Right kidney (tissue), 1 donor: ENCODE measurements around the gene HTT.
A peak's percentile ranks its signal among the peaks of the same experiment; 100 is the strongest.
"Not testable (repeated sequence)": the region's sequence is repeated elsewhere in the genome, so short reads cannot be mapped to it uniquely, and the experiment has no call there.

Experiments
- DNase-seq: peaks from one replicate; pipeline ENCODE4 v3.0.0-alpha.2; 2016

The HTT gene

DNA sequence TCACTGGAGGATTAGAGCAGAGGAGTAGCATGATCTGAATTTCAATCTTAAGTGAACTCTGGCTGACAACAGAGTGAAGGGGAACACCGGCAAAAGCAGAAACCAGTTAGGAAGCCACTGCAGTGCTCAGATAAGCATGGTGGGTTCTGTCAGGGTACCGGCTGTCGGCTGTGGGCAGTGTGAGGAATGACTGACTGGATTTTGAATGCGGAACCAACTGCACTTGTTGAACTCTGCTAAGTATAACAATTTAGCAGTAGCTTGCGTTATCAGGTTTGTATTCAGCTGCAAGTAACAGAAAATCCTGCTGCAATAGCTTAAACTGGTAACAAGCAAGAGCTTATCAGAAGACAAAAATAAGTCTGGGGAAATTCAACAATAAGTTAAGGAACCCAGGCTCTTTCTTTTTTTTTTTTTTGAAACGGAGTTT lies 5.2 kb downstream of the HTT start:
- no peak for DNase-seq

DNA sequence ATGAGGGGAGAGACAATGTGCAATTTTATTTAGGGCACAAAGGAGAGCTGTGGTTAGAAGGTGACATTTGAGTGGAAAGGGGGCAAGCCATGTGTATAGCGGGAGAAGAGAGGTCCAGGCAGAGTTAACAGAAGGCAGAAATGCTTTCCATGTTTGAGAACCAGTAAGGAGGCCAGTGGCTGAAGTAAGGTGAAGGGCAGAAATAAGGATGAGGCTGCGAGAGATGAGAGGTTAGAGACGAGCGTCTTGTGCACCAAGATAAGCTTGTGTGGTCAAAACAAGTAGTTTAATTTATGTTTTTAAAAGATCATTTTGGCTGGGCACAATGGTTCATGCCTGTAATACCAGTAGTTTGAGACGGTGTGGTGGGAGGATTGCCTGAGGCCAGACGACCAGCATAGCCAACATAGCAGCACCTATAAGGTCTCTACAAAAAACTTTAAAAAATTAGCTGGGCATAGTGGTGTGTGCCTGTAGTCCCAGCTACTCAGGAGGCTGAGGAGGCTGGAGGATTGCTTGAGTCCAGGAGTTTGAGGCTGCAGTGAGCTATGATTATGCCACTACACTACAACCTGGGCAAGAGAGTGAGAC lies 8.5 kb downstream of the HTT start:
- DNase-seq, result no peak

DNA sequence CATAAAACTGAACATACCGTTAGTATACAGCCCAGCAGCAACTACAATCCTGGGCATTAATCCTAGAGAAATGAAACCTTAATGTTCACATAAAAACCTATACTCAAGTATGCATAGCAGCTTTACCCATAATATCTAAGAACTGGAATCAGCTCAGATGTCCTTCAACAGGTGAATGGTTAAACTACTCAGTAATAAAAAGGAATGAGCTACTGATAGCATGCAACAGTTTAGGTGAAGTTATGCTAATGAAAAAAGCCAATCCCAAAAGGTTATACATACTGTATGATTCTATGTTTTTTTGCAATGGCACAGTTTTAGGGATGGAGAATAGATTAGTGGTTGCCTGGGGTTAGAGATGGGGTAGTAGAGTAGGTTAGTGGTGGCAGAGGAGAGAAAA lies 9.3 kb downstream of the HTT start:
- DNase-seq, result no peak

DNA sequence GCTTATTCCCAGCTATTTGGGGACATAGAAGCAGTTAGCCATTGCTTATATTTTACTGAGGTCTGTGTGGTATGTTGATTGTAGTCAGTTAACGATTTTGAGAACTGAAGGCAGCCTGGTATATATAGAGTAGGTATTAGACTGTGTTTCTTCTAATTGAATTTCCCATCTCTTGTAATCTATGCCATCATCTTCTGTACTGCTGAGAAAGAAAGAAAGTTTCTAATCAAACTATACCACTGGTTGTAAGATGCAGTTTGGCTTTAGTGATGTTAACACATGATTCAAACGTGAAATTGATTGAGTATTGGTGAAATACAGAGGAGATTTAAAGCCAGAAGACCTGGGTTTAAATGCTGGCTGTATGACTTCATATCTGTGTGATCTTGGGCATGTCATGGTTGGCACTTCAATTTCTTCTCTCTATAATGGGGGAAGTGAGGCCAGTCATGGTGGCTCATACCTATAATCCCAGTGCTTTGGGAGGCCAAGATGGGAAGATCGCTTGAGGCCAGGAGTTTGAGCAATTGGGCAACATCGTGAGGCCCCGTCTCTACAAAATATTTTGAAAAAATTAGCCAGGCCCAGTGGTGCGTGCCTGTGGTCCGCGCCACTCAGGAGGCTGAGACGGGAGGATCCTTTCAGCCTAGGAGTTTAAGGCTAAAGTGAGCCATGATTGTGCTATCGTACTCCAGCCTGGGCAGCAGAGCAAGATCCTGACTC lies 11.6 kb downstream of the HTT start:
- DNase-seq, result no peak

DNA sequence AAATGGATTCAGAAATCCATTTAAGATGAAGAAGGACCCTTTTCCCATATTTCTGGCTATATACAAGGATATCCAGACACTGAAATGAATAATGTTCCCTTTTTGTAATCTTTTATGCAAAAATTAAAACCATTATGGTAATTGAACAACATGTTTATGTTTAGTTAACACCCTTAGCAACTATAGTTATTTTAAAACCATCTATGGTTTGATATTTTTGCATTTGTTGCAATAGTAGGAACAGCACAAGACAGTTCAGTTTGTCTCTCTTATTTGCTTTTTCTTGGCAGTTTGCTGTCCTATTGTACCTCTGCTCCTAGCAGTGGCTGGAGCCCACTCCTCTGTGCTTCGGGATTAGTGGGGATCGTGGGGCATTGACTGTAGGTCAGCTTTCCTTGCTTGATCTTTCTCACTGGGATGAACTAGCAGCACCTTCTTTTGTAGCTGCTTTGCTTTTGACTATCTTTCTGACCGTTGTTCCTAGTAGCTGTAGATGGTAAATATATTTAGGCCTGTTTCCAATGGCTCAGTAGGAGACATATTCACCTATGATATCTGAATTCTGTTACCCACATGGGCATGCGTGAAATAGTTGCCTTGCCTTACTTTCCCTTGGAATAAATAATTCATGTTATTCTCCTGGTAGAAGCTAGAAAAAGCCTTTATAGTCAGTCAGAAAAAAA lies 12.8 kb downstream of the HTT start:
- no peak for DNase-seq

DNA sequence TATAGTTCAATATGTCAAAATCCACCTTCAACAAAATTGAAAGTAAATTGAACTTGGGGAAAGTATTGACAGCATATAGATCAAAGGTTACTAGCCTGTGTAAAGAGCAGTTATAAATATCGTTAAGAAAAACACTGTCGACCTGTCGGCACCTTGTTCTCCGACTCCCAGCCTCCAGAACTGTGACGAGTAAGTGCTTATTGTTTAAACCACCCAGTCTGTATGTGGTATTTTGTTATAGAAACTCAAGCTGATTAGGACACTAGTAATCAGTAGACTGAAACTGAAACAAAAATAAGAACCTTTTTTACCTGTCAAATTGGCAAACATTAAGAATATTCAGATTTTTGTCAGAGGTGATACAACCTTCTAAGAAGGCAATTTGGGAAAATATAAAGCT lies 17.0 kb downstream of the HTT start:
- DNase-seq, result no peak

DNA sequence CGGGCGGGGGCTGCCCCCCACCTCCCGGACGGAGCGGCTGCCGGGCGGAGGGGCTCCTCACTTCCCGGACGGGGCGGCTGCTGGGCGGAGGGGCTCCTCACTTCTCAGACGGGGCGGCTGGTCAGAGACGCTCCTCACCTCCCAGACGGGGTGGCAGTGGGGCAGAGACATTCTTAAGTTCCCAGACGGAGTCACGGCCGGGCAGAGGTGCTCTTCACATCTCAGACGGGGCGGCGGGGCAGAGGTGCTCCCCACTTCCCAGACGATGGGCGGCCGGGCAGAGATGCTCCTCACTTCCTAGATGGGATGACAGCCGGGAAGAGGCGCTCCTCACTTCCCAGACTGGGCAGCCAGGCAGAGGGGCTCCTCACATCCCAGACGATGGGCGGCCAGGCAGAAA lies 20.2 kb downstream of the HTT start:
- not testable (repeated sequence) for DNase-seq

DNA sequence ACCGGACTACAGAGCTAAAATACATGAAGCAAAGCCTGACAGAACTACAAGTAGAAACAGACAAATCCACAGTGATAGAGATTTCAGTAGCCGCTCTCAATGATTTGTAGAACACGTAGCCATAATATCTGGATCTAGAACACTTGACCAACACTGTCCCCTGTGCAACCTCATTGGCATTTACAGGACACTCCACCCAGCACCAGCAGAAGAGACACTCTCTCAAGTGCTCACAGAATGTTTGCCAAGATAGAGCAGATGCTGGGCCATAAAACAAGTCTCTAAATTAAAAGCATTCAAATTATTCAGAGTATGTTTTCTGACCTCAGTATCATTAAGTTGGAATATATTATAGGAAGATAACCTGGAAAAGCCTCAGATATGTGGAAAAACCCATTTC lies 21.7 kb downstream of the HTT start:
- no peak for DNase-seq

DNA sequence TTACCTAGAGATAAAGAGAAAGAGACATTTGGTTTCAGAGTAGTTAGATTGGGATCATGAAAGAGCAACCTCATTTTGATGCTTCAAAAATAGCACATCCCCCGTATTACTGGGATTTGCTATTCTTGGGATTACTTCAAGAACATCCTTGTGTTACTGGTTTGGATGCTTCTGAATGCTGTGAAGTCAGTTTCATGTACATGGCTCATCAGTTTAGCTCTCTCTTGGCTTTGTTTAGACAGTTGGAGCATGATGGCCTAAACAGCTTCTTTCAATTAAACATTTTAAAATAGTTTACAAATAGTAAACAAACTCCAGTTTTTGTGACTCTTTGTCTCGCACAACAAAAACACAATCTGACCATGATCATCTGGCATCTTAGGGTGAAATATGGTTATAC lies 23.9 kb downstream of the HTT start:
- no peak for DNase-seq

DNA sequence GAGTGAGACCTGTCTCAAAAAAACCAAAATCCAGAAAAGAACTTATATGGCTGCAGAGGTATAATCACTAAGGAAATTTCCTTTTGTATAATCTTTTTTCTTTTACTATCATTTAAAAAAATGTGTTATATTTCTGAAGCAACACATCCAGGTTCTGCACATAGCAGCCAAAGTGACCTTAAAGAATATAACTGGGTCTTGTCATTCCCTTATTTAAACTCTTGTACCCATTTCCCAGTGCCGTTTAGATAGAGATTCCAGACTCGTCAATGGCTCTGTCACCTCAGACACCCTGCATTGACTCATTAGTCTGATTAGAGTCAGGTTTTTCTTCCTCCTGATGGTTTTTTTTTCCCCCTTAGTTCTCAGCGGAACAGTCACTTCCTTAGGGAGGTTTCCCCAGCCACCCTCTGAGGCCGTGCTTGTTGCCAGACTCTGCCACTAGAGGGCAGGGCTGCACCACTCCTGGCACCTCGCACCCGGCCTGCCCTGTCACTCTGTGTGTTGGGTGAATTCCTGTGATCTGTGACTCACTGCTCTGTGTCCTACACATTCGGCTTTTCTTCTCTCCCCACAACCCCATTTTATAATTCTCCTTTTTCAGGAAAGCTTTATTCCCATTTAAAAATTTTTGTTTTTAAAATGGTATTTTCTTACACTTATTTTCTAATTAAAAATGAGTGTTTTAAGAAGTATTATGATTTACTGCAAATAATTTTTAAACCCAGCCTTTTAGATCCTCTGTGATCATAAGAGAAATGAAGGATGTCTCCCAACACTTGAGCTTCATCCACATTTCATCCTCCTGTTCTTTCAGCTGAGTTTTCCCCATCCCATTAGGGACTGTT lies 32.1 kb downstream of the HTT start:
- DNase-seq, result peak; percentile 49

DNA sequence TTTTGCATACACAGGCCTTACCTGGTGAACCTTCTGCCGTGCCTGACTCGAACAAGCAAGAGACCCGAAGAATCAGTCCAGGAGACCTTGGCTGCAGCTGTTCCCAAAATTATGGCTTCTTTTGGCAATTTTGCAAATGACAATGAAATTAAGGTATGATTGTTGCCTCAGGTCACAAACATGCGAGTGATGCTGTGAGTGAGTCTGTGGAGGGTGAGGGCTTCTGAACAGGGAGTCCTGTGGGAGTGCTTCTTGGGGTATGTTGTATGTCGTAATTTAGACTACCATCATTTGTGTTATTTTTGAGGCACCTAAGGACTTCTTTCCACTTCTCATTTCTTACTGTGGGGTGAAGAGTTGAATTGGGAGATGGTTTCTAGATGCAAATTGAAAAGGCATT lies 32.8 kb downstream of the HTT start:
- DNase-seq, result no peak

DNA sequence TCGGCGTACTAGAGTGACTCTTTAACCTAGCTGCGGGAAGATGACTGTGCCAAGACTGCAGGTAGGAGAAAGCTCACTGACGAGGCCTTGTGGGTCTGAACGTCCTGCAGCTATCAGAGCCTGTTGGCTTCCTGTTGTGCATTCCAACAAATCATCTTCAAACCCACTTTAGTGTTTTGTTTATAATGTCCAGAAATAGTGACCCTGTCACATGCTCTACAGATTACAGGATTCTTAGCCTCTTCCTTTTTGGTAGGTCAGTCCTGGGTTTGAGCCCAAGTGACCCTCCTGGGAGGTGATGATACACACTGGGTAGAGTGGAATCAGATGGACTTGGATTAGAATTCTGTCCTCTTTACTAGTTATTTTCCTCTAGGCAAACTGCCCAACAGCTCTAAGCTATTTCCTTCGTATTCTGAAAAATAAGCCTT lies 33.2 kb downstream of the HTT start:
- no peak for DNase-seq

DNA sequence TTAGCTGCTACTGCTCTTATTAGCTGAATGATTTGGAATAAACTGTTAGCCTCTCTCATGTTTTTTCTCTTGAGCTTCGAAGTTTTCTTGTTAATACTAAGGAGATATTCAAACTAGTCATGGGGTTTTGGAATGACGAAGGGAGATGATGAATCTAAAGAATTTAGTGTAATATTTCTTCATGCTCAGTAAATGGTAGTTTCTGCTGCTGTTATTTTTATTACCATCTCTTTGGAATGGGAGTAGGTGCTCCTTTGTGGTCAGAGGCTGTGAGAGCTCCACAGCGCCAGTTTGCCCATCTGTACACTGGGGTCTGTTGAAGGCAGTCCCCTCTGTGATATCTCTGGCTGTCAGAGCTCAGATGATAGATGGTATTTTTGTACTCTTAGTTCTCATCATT lies 33.7 kb downstream of the HTT start:
- no peak for DNase-seq

DNA sequence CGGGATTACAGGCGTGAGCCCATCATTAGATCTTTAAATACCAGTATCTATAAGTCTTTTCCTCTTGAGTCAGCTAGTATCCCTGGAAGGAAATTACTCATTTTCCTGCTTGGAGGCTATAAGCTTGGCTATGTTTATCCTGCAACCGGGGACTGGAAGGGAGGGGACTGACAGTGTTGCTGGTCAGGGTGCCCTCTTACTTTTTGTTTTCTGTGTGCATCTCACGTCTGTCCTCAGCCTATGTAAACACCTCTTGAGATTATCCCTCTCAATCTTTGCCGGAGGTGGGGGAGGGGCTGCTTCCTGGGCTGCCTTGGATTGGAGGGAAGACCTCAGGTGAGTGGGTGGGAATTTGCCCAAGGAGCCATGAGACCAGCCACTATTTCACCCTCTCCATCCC lies 37.0 kb downstream of the HTT start:
- DNase-seq, result no peak

DNA sequence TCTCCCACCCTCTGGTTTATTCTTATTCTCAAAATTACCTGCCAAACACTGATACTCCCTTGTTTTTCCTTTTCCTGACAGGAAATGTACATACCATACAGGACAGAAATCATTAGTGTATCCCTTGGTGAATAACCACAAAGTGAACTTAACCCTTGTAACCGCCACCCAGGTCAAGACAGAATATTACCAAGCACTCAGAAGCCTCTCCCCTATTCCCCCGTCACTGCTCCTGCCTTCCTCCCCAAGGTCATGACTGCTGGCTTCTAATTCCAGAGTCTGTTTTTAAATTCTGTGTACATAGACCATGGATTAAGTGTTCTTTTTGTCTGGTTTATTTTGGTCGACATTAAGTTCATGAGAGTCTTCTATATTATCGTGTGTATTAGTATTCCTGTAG lies 37.7 kb downstream of the HTT start:
- no peak for DNase-seq

DNA sequence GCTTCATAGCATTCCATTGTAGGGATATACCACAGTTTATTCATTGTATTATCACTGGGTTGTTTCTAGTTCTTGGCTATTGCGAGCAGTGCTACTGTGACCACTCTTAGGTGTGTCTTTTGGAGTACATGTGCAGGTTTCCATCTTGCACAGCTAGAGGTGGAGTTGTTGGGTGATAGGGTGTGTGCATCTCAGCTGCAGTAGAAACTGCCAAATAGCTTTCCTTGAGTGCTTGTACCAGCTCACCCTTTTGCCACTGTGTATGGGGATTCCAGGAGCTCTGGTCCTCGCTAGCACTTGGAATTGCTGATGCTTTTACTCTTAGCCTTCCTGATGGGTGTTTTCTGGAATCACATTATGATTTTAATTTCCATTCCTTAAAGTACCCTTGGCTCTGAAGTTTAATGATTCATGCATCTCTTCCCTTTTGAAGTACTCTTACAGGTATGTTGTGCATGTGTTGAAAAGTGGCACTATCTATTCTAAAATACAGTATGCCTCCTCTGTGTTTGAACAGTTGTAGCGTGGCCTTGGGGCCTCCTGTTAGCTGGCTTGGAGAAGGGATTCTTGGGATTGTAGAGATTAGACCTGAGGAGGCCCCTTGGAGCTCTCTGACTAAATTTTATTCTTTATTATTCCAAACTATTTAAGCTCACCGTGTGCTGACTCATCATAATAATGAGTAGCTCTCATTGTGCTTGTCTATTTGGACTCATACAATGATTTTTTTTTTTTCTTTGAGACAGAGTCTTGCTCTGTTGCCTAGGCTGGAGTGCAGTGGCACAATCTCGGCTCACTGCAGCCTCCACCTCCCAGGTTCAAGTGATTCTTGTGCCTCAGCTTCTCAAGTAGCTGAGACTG lies 38.4 kb downstream of the HTT start:
- DNase-seq, result no peak

DNA sequence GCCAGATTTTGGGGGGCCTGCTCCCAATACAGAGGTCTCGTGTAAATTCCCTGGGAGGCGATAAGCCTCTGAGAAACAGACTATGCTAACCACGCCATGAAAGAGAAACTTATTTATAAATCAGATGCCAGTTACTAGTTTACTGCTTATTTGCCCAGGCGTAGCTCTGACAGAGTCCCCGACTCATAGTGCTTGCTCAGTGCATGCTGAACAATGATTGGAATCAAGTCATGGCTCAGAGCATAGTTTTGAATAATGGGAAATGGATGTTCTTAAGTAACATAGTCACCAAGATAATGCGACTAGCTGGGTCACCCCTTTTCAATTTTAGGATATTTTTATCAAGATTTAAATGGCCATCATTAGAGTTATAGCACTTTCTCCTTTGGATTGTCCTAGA lies 39.9 kb downstream of the HTT start:
- DNase-seq, result no peak

DNA sequence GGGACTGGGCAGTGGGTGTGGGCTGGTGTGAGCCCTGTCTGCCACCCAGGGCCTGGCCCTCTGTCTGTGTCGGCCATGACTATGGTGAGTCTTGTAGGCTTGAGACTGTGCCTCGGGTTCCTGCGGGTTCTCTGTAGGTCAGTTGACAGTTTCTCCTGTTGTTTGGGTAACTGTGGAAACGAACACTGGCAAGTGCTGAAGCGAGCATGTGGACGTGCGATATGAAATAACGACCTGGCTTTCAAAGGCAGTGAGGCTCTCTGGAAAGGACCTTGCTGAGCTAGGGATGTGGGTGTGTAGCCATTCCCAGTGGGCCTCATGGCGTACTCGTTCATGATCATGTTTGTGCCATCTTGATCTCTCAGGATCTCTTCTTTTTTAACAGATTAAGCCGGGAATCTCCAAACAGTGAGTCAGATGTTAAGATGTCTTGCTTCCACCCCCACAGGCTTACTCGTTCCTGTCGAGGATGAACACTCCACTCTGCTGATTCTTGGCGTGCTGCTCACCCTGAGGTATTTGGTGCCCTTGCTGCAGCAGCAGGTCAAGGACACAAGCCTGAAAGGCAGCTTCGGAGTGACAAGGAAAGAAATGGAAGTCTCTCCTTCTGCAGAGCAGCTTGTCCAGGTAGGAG lies 41.3 kb downstream of the HTT start:
- DNase-seq, result no peak

DNA sequence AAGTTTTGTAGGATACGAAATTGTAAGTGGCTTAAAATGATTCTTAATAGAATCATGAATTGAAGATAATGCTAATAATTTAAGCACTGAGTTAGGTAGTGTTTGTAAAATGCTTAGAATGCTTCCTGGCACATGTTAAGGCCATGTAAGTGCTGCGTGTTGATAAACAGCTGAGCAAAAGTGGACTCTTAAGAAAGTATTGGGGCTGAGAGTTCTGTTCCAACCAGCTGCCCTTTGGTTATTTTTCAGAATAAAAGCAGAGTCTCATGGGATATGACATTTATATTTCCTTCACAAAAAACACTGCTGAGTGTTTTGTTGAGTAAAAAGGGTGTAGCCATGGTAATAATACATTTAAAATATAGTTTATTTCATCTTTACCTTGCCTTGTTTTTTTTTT lies 42.5 kb downstream of the HTT start:
- no peak for DNase-seq

DNA sequence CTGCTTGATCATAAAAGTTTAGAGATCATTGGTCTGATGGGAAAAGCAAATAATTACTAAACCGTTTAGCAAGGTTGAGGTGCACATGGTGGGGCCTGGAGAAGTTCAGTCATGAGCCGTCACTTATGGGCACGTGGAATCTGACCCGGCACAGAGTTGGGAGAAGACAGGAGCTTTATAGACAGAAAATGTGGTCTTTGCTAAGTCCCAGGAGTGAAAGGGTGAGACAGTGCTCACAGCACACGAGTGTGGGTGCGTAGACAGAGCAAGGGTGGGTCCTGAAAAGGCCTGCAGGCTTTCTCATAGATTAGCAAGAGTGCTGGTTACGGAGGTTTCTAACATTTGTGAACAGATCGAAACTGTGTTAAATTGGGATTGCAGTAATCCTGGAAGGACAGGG lies 43.8 kb downstream of the HTT start:
- no peak for DNase-seq

DNA sequence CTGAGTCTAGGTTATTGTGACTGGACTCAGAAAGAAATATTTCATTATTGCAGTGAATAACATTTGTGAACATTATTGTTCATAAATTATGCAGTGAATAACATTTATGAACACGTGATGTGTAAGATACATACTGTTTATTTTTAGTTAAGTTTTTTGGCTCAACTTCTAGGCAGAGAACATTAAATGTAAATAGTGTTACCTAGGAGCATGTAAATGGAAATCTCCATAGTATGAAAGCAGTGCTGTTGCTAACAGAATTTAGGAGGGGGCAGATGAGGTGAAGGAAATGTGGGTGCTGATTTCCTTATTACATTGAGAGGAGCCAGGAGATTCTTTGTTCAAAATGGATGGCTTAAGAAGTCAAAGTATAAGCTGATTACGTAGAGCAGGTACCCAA lies 45.0 kb downstream of the HTT start:
- DNase-seq, result no peak

DNA sequence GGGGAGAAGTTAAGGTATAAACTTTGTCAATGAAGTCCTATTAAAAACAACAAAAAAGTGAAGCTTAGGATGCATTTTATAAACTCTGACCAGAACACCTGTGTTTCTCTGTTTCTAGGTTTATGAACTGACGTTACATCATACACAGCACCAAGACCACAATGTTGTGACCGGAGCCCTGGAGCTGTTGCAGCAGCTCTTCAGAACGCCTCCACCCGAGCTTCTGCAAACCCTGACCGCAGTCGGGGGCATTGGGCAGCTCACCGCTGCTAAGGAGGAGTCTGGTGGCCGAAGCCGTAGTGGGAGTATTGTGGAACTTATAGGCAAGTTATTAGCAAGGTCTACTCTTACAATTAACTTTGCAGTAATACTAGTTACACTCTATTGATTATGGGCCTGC lies 46.6 kb downstream of the HTT start:
- DNase-seq, result no peak
